ENCODE measurements around the gene IL9R. TPM values are rescaled to one million over a fixed set of nuclear protein-coding genes. Genes with fewer than 3 reads are reported as not detected.
A peak's percentile ranks its signal among the peaks of the same experiment; 100 is the strongest.
"Not testable (repeated sequence)": the region's sequence is repeated elsewhere in the genome, so short reads cannot be mapped to it uniquely, and the experiment has no call there.

IL9R gene
- 0.32 TPM in 1 of 2 replicates, not detected in the other for total RNA-seq (2014; rRNA removed; shearing (Covaris generic))

- no peak for DNase-seq (ENCODE audit: low read depth)
These were observed at the start of gene IL9R for GRCh38 chrX:155997436-155997835. Gene IL9R, plus strand, starts transcription at chrX:155997696. Its CDS starts 64 bp downstream, at chrX:155997760.

GRCh38 chrX:155949098-155949497 is 48.4 kb upstream of the IL9R start:
- no peak for DNase-seq (ENCODE audit: low read depth)

GRCh38 chrX:155951237-155951789 is 46.2 kb upstream of the IL9R start:
- no peak for DNase-seq (ENCODE audit: low read depth)

- DNase-seq (ENCODE audit: low read depth), result no peak
These were observed 44.4 kb upstream of the IL9R start for GRCh38 chrX:155953055-155953454.

GRCh38 chrX:155954793-155955192 is 42.7 kb upstream of the IL9R start:
- no peak for DNase-seq (ENCODE audit: low read depth)

GRCh38 chrX:155956099-155956498 is 41.4 kb upstream of the IL9R start:
- no peak for DNase-seq (ENCODE audit: low read depth)

GRCh38 chrX:155956649-155957048 is 40.8 kb upstream of the IL9R start:
- DNase-seq (ENCODE audit: low read depth), result peak; percentile 4

- no peak for DNase-seq (ENCODE audit: low read depth)
These were observed 39.7 kb upstream of the IL9R start for GRCh38 chrX:155957843-155958242.

GRCh38 chrX:155959018-155959587 is 38.4 kb upstream of the IL9R start:
- DNase-seq (ENCODE audit: low read depth), result no peak

GRCh38 chrX:155962906-155963305 is 34.6 kb upstream of the IL9R start:
- no peak for DNase-seq (ENCODE audit: low read depth)

GRCh38 chrX:155966876-155967275 is 30.6 kb upstream of the IL9R start:
- peak; percentile 61 for DNase-seq (ENCODE audit: low read depth)

GRCh38 chrX:155967653-155968325 is 29.7 kb upstream of the IL9R start:
- no peak for DNase-seq (ENCODE audit: low read depth)

GRCh38 chrX:155968326-155968661 is 29.2 kb upstream of the IL9R start:
- no peak for DNase-seq (ENCODE audit: low read depth)

GRCh38 chrX:155968791-155969190 is 28.7 kb upstream of the IL9R start:
- DNase-seq (ENCODE audit: low read depth), result no peak

- peak; percentile 20 for DNase-seq (ENCODE audit: low read depth)
These were observed 25.8 kb upstream of the IL9R start for GRCh38 chrX:155971658-155972057.

- not testable (repeated sequence) for DNase-seq (ENCODE audit: low read depth)
These were observed 25.3 kb upstream of the IL9R start for GRCh38 chrX:155972241-155972640.

GRCh38 chrX:155983326-155983725 is 14.2 kb upstream of the IL9R start:
- no peak for DNase-seq (ENCODE audit: low read depth)

GRCh38 chrX:155985208-155985607 is 12.3 kb upstream of the IL9R start:
- no peak for DNase-seq (ENCODE audit: low read depth)

GRCh38 chrX:155986995-155987394 is 10.5 kb upstream of the IL9R start:
- DNase-seq (ENCODE audit: low read depth), result not testable (repeated sequence)

- no peak for DNase-seq (ENCODE audit: low read depth)
These were observed 8.6 kb upstream of the IL9R start for GRCh38 chrX:155988859-155989258.

GRCh38 chrX:155993421-155993820 is 4.1 kb upstream of the IL9R start:
- no peak for DNase-seq (ENCODE audit: low read depth)

- no peak for DNase-seq (ENCODE audit: low read depth)
These were observed 2.1 kb upstream of the IL9R start for GRCh38 chrX:155995321-155995875.

GRCh38 chrX:155998116-155998515 is 620 bp downstream of the IL9R start:
- DNase-seq (ENCODE audit: low read depth), result no peak

All from M059J (cell line).